NCI-H510A treated with DMSO at 0.1 percent for 48 hours (cell line): ENCODE data around the gene NAXE.
"Not testable (repeated sequence)": the region's sequence is repeated elsewhere in the genome, so short reads cannot be mapped to it uniquely, and the experiment has no call there.

Experiments used
- DNase-seq: peaks from one replicate; lab custom pipeline; 2025; lab: John Stamatoyannopoulos, UW

The NAXE gene

DNA sequence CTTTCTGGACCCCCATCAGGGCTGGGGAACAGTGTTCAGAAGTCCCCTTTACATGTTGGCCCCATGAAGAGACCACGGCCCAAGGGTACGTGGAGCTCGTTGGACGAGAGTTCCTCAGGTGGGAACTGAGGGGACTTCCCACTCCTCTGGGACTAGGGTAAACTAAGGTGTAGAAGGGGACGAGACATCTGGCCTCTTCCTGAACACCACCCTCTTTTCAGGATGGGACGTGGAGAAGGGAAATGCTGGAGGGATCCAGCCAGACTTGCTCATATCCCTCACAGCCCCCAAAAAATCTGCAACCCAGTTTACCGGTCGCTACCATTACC, 2.0 kb downstream of the NAXE start:
- DNase-seq = no peak

DNA sequence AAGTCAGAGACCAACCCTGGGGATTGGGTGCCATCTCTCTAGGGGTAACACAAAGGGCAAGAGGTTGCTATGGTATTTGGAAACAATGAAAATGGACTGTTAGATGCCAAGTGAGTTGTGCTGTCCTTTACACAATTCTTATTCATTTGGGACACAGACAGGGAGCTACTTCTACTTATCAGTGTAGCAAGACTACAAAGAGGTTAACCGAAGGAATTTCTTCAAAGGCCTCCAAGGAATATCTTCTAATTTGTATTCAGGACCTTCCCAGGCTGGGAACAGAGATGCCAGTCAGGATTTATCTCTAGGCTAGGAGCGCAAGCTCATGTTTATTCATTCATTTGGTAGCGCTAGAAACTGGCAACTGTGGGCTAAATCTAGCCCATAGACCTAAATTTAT, 2.6 kb downstream of the NAXE start:
- DNase-seq = no peak

DNA sequence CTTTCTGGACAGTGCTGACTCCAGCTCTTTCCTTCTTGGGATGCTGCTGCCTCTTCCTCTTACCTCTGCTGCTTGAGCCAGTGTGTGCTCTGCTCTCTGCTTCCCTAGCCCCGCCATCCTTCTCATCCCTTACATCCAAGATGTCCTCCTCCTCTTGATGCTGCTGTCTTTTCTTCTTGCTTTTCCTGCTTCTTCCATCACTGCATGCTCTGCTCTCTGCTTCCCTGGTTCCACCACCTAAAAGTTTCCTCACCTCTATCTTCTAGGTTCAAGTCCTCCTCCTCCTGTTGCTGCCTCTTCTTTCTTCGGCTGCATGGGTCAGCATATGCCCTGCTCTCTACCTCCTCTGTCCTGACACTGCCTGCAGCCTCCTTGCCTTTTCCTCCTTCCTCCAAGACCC, 3.4 kb downstream of the NAXE start:
- DNase-seq = no peak

- no peak for DNase-seq
Observed at GRCh38 chr1:156596426-156596825, 4.8 kb downstream of the NAXE start.

GRCh38 chr1:156598125-156598524, 6.5 kb downstream of the NAXE start:
- no peak for DNase-seq

DNA sequence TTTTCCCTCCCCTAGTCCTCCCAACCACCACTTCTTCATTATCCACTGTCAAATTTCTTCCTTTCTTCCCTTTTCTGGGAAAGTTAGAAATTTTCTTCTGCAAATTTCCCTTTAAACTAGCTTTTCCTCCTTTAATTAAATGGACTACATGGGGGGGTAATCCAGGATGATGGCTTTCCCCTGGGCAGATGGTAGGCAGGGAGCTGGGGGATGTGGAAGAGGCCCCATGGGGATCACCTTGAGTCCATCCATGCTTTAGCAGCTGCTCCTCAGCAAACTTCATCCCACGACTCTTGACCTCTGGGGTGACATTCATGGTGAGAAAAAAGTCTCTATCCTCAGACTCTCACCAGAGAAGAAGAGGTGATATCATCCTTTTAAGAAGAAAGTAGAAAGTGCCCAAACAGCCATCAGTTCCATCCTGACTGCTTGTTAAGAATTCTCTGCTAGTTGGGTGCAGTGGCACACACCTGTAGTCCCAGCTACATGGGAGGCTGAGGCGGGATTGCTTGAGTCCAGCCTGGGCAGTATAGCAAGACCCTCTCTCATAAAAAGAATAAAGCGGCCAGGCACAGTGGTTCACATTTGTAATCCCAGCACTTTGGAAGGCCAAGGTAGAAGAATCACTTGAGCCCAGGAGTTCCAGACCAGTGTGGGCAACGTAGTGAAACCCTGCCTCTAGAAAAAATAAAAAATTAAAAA, 7.3 kb downstream of the NAXE start:
- no peak for DNase-seq

GRCh38 chr1:156599811-156600210, 8.2 kb downstream of the NAXE start:
- no peak for DNase-seq

DNA sequence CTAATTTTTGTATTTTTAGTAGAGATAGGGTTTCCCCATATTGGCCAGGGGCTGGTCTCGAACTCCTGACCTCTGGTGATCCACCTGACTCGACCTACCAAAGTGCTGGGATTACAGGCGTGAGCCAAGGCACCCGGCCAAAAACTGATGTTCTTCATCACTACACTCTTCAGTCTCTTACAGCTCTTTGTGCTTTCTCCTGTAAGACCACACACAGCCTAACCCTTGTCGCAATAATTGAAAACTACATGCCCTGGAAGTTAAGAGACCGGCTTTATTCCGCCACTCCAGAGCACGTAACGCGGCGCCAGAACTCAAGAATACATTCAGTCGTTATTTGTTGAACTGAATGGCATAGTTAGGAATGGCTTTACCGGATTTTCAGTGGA, 9.2 kb downstream of the NAXE start:
- peak; percentile 81 for DNase-seq

GRCh38 chr1:156601122-156601830, 9.7 kb downstream of the NAXE start, which contains the start of gene GPATCH4:
Gene GPATCH4 (minus strand): TSS chr1:156601479.
- peak; percentile 91 for DNase-seq

DNA sequence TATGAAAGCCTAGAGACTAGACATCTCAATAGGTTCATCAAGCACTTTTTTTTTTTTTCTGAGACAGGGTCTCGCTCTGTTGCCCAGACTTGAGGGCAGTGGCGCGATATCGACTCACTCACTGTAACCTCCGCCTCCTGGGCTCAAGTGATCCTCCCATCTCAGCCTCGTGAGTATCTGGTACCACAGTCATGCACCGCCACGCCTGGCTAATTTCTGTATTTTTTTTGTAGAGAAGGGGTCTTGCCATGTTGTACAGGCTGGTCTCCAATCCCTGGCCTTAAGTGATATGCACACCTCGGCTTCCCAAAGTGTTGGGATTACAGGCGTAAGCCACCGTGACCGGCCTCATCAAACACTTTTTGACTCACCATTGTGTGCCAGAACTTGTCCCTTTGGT, 10.3 kb downstream of the NAXE start:
- DNase-seq = no peak

- DNase-seq = peak; percentile 32
Observed at GRCh38 chr1:156602557-156602993, 11.0 kb downstream of the NAXE start.

GRCh38 chr1:156607344-156607743, 15.8 kb downstream of the NAXE start:
- not testable (repeated sequence) for DNase-seq

DNA sequence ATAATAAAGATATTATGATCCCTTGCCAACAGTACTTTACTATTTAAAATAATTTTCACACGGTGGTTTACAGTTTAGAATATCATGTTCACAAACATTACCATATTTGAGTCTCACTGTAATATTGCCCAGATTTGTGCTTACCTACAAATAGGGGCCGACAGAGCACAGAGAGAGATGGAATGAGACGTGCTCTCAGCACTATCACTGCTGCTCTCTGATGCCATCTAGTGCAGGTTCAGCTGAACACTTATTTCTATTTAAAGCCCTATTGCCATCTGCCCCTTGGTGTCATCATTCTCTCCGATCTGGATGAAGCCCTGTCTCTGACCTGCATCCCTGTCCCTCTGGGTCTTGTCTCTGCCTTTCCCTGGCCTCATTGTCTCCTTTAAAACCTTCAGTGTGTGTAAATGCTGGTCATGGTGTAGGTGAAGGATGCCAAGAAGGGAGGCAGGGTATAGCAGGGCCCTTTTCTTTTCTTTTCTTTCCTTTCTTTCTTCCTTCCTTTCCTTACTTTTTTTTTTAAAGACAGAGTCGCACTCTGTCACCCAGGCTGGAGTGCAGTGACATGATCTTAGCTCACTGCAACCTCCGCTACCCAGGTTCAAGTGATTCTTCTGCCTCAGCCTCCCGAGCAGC, 16.6 kb downstream of the NAXE start:
- DNase-seq = peak; percentile 92

DNA sequence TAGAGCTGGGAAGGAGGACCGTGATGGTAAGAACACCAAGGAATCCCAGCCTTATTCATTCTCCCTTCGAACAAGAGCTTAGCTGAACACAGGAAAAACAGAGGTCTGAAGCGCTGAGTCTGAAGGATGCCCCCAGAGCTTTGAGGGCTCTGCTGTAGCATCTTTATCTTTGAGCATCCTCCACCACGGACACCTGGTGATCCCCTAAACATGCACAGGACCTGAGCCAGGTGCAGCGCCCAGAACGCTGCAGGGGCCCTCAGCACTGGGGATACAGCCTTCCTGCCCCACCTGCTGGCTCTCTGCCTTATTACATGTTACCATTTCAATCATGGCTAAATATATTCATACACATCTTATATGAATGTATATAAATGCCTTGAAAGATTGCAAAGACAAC, 17.4 kb downstream of the NAXE start:
- DNase-seq = peak; percentile 88

- not testable (repeated sequence) for DNase-seq
Observed at GRCh38 chr1:156610072-156610471, 18.5 kb downstream of the NAXE start.

DNA sequence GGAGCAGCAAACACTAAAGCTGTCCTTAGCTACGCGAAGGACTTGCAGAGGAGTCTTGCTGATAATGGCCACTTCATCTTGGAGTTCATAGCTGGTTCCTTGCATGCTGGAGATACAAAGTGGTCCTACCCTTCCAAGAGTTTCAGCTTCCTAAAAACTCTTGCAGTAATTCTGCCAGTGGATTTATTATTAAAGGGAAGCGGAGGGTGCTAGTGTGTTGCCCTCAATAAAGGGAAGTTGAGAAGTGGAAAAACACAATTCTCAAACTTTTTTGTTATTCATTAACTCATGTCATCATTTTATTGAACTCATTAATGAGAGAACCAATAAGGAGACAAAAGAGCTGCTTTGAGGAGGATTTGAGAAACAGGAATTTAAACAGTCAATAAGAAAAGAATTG, 21.1 kb downstream of the NAXE start:
- no peak for DNase-seq

- no peak for DNase-seq
Observed at GRCh38 chr1:156615946-156616345, 24.4 kb downstream of the NAXE start.

DNA sequence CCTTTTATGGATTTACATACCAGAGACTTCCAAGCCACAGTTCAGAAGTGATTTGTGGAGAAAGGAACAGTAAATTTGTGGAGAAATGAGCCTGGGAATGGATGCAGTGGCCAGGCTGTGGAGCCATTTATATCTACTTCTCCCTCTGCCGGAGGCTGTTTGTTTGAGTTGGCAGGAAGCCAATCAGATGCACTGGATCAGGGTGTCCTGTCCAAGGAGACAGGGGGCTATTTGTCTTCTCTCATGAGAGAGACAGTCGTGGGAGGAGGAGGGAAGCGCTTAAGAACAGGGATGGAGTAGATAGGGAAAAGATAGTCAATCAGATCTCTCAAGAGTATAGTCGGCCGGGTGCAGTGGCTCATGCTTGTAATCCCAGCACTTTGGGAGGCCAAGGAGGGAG, 24.9 kb downstream of the NAXE start:
- DNase-seq = peak; percentile 71

- peak; percentile 78 for DNase-seq
Observed at GRCh38 chr1:156618853-156619581, 27.4 kb downstream of the NAXE start, which contains the start of gene HAPLN2. Gene HAPLN2 (plus strand): TSS chr1:156619415. CDS start chr1:156623491, 4,076 bp downstream.

DNA sequence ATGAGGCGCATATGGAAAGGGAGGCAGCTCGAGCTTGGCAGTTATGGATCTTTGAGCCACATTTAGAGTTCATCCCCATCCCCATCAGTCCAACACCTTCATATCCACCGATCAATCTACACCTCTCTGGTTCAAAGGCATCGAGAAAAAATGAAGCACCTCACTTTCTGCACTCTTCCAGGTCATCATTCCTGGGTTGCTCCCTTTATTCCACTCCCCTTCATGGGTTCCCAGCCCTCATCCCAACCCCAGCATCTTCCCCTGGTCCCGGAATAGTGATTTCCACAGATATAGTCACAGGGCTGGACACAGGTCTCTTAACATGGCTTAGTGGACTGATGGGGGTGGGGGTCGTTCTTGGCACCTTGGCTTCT, 28.0 kb downstream of the NAXE start:
- no peak for DNase-seq

DNA sequence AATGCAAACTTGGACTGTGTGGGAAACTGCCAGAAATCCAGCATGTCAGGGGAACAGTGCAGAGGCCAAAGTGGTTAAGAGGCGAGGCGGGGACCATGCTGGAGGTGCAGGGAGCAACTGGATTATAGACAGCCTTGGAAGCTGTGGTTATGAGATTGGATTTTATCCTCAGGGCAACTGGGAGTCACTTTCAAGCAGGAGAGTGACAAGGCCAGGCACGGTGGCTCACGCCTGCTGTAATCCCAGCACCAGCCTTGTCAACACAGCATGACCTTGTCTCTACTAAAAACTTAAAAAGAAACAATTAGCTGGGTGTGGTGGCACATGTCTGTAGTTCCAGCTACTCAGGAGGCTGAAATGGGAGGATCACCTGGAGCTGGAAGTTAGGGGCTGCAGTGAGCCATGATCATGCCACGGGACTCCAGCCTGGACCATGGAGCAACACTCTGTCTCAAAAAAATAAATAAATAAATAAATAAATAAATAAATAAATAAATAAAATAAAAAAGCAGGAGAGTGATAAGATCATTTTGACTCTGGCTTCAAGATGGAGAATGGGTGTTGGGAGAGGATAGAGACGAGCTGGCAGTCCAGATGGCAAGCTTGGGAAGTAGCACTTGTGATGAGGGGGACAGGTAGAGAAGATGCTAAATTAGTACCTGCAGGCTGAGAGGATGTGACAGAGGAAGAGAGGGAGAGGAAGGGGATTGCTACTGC, 31.2 kb downstream of the NAXE start:
- no peak for DNase-seq
